Measurements from ENCODE around the gene DTNB.
"Not testable (repeated sequence)": the region's sequence is repeated elsewhere in the genome, so short reads cannot be mapped to it uniquely, and the experiment has no call there.

The DTNB gene

GRCh38 chr2:25673300-25674076, at the start of gene DTNB:
TSS of gene DTNB (minus strand) at chr2:25673577. CDS start at chr2:25652660, 20,917 bp downstream.
- no peak for FAIRE-seq

DNA sequence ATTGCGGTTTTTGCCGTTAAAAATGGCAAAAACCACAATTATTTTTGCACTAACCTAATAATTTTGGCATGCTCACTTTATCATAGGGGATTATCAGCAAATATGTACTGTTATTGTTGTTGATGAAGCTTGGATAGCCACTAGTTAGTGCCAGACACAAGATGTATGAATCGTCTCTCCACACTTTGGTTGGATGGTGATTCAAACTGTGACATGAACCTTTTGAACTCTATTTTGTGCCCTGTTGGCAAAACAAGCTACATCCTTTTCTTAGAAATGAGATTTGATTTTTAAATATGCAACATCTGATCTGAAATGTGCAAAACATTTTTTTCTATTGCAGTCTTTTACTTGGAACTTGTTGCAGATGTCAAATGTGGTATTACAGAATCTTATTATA, 48.8 kb upstream of the DTNB start:
- FAIRE-seq, result no peak

- FAIRE-seq, result no peak
These were observed 47.2 kb upstream of the DTNB start for GRCh38 chr2:25720575-25720974.

GRCh38 chr2:25714740-25715139, 41.4 kb upstream of the DTNB start:
- FAIRE-seq, result peak; percentile 81

DNA sequence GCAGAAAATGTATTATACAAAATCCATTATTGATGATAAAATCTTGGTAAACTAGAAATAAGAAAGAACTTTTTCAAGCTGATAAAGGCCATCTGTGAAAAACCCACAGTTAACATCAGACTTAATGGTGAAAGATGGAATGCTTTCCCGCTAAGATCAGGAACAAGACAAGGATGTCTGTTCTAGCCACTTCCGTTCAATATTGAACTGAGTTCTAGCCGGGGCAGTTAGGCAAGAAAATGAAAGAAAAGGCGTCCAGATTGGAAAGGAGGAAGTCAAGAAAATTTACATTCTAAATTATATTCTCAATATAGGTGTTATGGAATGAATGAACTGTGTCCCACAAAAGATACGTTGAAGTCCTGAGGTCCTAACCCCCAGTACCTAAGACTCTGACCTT, 39.1 kb upstream of the DTNB start:
- FAIRE-seq, result no peak

DNA sequence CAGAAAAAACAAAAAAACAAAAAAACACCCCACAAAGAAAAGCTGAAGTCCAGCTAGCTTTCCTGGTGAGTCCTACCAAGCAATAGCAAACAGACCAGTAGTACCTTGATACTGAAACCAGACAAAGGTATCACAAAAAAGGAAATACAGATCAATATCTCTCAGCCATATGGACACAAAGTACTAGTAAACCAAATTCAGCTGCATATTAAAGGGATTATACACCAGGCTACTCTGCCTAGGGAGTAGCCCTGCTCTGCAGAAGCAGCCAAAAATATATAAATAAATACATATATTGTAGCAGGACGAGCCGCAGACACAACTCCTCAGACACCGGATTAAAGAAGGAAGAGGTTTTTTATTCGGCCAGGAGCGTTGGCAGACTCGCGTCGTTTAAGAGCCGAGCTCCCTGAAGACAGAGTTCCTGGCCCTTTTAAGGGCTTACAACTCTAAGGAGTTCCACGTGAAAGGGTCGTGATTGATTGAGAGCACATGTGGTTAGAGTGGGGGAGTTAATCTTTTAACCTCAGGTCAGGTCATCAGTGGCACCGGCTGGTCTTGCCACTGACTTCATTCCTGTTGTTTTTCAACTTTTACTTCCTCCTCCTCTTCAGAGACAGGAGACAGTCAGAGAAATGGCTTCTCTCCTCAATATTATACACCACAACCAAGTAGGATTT, 38.4 kb upstream of the DTNB start:
- FAIRE-seq, result no peak

GRCh38 chr2:25710750-25711149, 37.4 kb upstream of the DTNB start:
- FAIRE-seq, result no peak

GRCh38 chr2:25709349-25709748, 36.0 kb upstream of the DTNB start:
- FAIRE-seq, result no peak

DNA sequence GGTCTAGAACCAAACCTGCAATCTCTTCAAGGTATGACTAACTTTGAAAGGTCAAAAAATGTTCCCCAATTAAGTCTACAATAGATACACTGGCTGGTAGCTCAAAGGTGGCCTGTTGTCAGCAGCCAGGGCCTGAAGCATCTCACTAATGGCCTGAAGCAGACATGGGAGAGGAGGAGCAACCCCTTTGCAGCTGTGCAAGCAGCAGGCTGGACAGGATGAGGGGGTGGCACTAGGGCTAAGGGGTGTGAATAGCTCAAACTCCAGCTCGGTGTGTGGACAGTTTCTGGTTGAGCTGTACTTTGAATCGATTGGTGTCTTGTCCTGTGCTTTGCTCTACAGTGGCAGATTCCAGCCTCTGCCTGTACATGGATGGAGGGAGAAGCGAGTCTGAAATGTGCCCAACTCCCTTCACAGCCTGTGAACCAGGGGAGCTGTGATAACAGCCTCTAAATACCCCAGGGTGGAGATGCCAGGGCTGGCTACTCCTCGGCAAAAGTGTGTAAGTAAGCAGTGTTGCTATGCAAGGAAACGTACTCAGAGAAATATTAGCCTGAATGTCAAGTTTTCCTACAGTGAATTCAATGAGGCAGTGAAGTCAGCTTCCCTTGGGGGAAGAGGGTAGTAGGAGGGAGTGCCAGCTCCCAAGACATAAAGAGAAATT, 34.7 kb upstream of the DTNB start:
- no peak for FAIRE-seq

- FAIRE-seq, result not testable (repeated sequence)
These were observed 32.2 kb upstream of the DTNB start for GRCh38 chr2:25705575-25705974.

GRCh38 chr2:25701801-25702200, 28.4 kb upstream of the DTNB start:
- FAIRE-seq, result no peak

DNA sequence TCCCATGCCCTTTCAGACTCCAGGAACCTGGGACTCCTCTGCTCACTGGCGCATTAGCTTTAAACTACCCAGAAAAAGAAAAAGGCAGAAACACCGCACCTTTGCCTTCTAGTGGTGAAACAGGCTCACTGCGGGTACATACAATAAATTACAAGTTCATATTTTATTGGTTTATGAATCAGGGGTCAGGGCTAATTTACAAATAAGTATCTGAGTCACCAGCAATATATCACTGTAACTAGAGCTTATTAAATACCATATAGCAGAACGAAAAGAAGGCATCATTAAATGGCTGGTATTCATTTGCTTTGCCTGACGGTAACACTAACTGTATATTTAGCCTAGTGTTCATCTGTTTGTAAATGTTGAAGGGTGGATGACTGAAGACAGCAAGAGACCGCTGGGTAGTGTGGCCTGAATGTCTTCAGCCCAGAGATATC, 26.9 kb upstream of the DTNB start:
- peak; percentile 19 for FAIRE-seq

DNA sequence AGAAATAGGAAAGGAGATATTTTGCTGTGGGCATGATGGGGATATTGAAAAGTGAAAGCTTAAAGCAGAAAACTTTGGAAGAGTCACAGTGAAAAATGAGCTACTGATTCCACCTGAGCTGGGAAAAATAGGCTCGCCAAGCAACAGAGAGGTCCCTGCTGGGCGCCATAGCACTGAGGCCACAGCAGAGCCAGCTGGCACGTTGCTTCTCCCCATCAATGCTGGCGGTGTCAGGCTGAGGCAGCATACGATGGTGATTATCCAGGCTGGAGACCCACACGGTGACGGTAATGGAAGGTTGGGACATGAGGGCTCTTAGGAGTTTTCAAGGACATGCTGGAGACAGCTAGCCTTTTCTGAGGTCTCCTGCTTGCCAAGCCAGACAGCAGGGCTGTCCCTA, 25.8 kb upstream of the DTNB start:
- no peak for FAIRE-seq

DNA sequence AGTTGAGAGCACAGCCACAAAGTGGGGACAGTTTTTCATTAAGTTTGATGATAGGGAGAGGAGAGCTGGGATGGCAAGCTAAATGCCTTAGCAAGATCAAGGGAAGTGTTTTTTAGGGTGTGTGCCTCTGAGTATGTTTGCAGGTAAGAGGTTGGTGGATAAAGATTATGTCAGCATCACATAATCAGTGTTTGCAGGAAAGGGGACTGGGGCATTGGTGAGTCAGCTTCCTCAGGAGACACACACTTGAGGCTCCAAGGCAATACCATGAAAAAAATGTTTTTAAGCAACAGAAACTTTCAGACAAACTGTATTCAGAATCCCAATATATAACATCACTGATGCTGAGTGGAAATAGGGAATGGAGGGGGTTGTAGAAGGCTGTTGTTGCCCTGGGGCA, 25.4 kb upstream of the DTNB start:
- no peak for FAIRE-seq

DNA sequence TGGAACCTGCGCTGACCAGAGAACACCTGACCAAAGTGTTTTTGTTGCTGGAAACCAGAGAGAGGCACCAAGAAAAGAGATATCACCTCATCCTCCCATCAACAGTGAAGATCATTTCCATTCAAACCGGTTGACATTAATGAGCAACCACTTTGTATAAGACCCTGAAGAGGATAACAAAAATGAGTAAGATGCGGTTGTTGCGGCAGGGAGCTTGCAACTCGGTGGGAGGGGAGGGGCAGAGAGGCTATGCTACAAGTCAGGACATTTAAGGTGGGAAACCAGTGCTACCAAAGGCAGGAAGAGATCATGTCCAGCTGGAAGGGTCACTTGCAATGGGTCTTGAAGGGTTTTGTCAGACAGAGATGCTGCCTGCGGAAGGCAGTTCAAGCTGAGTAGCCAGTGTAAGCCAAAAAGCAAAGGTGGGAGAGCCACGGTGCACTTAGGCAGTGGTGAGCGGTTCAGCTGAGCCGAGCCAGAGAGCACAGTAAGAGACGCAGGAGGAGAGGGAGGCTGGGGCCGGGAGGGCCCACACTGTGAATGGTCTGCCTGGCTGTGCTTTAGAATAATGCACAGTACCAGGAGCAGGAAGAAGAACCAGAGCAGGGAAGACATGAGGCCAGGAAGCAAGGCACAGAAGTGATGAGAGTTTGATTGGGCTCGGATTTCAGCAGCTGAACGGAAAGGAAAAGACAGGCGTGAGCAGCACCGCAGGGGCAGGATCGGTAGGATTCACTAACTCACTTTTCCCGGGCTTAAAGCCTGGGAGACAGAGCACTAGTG, 24.4 kb upstream of the DTNB start:
- FAIRE-seq, result no peak

DNA sequence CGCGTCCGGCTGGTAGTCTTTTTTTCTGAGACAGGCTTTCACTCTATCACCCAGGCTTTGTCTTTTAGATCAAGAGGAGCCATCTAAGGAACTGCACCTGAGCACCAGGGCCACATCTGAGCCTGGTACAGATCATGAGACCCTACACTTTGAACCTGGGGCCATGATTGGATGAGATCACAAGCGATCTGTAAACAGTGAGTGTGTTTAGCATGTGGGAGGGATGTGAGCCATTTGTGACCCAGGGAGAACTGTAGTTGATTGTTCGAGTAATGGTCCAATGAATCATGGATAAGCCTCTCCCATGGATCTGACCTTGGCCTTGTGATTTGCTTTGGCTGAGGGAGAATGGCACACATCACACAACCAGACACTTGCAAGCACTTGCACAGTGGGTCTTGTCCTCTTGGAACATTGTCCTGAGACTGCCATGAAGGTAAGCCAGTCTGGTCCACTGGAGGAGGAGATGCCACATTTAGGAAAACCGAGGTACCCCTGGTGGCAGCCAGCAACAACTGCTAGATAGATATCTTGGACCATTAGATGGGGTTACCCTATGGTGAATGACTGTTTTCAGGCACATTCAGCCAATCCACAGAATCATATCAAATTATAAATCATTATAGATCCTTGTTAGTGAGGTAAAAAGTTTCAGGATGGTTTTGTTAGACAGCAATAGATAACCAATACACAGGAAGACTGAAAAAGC, 19.5 kb upstream of the DTNB start:
- FAIRE-seq, result no peak

GRCh38 chr2:25692143-25692542, 18.8 kb upstream of the DTNB start:
- no peak for FAIRE-seq

GRCh38 chr2:25690058-25690457, 16.7 kb upstream of the DTNB start:
- FAIRE-seq, result no peak

DNA sequence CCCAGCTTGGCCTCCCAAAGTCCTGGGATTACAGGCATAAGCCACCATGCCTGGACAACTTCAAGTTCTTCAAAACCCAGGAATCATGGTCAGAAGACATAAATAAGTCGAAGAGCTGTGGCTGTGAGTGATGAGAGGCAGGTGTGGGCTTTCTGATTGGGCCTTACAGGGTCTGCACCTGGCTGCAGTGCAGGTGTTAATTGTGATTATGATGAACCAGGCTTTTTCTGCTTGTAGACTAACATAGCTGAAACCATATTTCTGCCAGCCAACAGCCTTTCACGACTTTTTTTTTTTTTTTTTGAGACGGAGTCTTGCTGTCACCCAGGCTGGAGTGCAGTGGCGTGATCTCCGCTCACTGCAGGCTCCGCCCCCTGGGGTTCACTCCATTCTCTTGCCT, 14.9 kb upstream of the DTNB start:
- no peak for FAIRE-seq

GRCh38 chr2:25685741-25686140, 12.4 kb upstream of the DTNB start:
- FAIRE-seq, result no peak

- FAIRE-seq, result no peak
These were observed 11.4 kb upstream of the DTNB start for GRCh38 chr2:25684577-25685473.
